Esophagus muscularis mucosa (tissue), 3 donors: Measurements from ENCODE around the gene NOS1.

Source experiments
- POLR2A ChIP-seq: fragments of 450-650 bp; IDR thresholded peaks from one replicate; pipeline ENCODE4 v1.6.1; 2017; ENCODE audit warnings: antibody characterized with exemption, moderate library complexity, mild to moderate bottlenecking, low read depth
- POLR2AphosphoS5 ChIP-seq, 2 donors: sonication (generic); formaldehyde crosslinking; IDR thresholded peaks; one replicate each; pipeline ENCODE4 v1.6.1; 2017; ENCODE audit warnings: antibody characterized with exemption in 2 of 2
- TF ChIP-seq, protein P1 (sequence below), 3 experiments: fragments of 200-600 bp in 2 of 3; fragments of 450-650 bp in 1 of 3; sonication (generic) in 2 of 3; IDR thresholded peaks; one replicate each; pipeline ENCODE4 v1.5.1; 2017 to 2019; ENCODE audit warnings: antibody characterized with exemption in 3 of 3, mild to moderate bottlenecking in 2 of 3, moderate library complexity in 1 of 3

- TF ChIP-seq, protein P1, sequence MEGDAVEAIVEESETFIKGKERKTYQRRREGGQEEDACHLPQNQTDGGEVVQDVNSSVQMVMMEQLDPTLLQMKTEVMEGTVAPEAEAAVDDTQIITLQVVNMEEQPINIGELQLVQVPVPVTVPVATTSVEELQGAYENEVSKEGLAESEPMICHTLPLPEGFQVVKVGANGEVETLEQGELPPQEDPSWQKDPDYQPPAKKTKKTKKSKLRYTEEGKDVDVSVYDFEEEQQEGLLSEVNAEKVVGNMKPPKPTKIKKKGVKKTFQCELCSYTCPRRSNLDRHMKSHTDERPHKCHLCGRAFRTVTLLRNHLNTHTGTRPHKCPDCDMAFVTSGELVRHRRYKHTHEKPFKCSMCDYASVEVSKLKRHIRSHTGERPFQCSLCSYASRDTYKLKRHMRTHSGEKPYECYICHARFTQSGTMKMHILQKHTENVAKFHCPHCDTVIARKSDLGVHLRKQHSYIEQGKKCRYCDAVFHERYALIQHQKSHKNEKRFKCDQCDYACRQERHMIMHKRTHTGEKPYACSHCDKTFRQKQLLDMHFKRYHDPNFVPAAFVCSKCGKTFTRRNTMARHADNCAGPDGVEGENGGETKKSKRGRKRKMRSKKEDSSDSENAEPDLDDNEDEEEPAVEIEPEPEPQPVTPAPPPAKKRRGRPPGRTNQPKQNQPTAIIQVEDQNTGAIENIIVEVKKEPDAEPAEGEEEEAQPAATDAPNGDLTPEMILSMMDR (IDR thresholded peaks at IDR 0.05): no peak
- TF ChIP-seq POLR2A (no peak), POLR2AphosphoS5 (IDR thresholded peaks at IDR 0.05) (no peak)
Measured at GRCh38 chr12:117350140-117350539, 11.3 kb downstream of the NOS1 start.
